Measurements from ENCODE around the gene SNX30. TPM values are rescaled to one million over a fixed set of nuclear protein-coding genes. Genes with fewer than 3 reads are reported as not detected.

Gene SNX30
- total RNA-seq, 1 donor from 2014 or later = 12.8 TPM

DNA sequence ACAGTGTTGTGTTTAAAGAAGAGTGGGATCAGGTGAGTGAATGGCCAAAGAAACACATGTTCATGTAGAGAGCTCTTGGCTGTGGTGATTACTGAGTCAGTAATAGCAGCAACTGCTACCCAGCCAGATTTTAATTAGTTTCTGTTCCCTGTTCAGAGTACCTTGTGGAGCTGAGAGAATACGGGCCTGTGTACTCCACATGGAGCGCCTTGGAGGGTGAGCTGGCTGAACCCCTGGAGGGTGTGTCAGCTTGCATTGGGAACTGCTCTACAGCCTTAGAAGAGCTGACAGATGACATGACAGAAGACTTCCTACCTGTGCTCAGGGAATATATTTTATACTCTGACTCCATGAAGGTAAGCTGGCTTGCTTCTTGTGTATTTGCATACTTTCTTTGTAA is 87.8 kb downstream of the SNX30 start:
- H3K36me3 Mint-ChIP-seq (ENCODE audit: low read depth, unreplicated experiment) = peaks cover 8% of the 10 kb centered on the region
- H3K4me3 Mint-ChIP-seq (ENCODE audit: unreplicated experiment) = peak overlapping the region; percentile 22
- H3K4me1 Mint-ChIP-seq (ENCODE audit: unreplicated experiment) = peaks cover 21% of the 10 kb centered on the region
- no peak overlapping the region for H3K27ac Mint-ChIP-seq (ENCODE audit: unreplicated experiment)
- no peak for DNase-seq (ENCODE audit: low spot score)
- no peaks in the 10 kb centered on the region for H3K9me3 Mint-ChIP-seq (ENCODE audit: unreplicated experiment)
- TF ChIP-seq, protein P1, sequence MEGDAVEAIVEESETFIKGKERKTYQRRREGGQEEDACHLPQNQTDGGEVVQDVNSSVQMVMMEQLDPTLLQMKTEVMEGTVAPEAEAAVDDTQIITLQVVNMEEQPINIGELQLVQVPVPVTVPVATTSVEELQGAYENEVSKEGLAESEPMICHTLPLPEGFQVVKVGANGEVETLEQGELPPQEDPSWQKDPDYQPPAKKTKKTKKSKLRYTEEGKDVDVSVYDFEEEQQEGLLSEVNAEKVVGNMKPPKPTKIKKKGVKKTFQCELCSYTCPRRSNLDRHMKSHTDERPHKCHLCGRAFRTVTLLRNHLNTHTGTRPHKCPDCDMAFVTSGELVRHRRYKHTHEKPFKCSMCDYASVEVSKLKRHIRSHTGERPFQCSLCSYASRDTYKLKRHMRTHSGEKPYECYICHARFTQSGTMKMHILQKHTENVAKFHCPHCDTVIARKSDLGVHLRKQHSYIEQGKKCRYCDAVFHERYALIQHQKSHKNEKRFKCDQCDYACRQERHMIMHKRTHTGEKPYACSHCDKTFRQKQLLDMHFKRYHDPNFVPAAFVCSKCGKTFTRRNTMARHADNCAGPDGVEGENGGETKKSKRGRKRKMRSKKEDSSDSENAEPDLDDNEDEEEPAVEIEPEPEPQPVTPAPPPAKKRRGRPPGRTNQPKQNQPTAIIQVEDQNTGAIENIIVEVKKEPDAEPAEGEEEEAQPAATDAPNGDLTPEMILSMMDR (IDR thresholded peaks at IDR 0.05; ENCODE audit: unreplicated experiment) = no peak
- peaks cover 1% of the 10 kb centered on the region for H3K27me3 Mint-ChIP-seq (ENCODE audit: unreplicated experiment)

DNA sequence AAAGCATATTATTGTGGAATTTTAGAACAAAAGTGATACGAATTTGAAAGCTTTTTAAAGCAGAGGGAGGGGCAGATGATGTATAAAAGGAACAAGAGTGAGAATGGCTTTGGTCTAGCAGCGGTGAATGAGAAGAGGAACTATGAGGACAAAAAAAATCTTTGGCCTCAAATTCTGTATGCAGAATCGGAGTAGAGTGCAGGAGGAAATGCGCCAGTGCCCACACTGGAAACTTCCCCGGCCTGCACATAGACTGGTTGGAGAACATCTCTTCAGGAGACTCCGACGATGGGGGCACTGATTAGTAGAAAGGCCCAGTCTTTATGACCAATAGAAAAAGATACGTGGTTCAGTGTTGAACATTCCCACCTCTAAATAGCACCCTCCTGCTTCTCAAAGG is 88.8 kb downstream of the SNX30 start:
- H3K9me3 Mint-ChIP-seq (ENCODE audit: unreplicated experiment) = no peaks in the 10 kb centered on the region
- H3K4me3 Mint-ChIP-seq (ENCODE audit: unreplicated experiment) = no peak overlapping the region
- H3K27me3 Mint-ChIP-seq (ENCODE audit: unreplicated experiment) = peaks cover 3% of the 10 kb centered on the region
- H3K27ac Mint-ChIP-seq (ENCODE audit: unreplicated experiment) = no peak overlapping the region
- peaks cover 8% of the 10 kb centered on the region for H3K36me3 Mint-ChIP-seq (ENCODE audit: low read depth, unreplicated experiment)
- TF ChIP-seq, protein P1 (IDR thresholded peaks at IDR 0.05; ENCODE audit: unreplicated experiment) = no peak
- DNase-seq (ENCODE audit: low spot score) = no peak
- H3K4me1 Mint-ChIP-seq (ENCODE audit: unreplicated experiment) = peaks cover 20% of the 10 kb centered on the region

DNA sequence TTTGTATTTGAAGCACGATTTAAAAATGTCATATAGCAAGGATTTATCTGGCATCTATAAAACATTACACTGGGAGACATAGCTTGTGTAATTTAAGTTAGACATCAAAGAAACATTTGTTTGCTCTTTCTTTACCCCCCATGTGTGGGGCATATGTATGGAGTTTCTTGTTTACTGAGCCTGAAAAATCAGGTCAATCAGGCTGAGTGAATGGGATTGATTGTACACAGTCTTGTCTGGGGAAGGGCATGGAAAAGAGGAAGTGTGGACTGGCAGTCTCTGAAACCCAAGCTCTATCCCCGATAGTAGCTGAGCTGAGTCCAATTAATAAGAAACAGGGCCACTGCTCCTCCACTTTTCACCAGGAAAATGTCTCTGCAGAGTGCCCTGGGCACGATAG is 90.7 kb downstream of the SNX30 start:
- Mint-ChIP-seq H3K27ac (ENCODE audit: unreplicated experiment) (no peak overlapping the region), H3K4me1 (ENCODE audit: unreplicated experiment) (peaks cover 13% of the 10 kb centered on the region), H3K36me3 (ENCODE audit: low read depth, unreplicated experiment) (peaks cover 8% of the 10 kb centered on the region), H3K9me3 (ENCODE audit: unreplicated experiment) (no peaks in the 10 kb centered on the region), H3K27me3 (ENCODE audit: unreplicated experiment) (peaks cover 3% of the 10 kb centered on the region), H3K4me3 (ENCODE audit: unreplicated experiment) (no peak overlapping the region)
- TF ChIP-seq, protein P1 (IDR thresholded peaks at IDR 0.05; ENCODE audit: unreplicated experiment) = no peak
- no peak for DNase-seq (ENCODE audit: low spot score)

DNA sequence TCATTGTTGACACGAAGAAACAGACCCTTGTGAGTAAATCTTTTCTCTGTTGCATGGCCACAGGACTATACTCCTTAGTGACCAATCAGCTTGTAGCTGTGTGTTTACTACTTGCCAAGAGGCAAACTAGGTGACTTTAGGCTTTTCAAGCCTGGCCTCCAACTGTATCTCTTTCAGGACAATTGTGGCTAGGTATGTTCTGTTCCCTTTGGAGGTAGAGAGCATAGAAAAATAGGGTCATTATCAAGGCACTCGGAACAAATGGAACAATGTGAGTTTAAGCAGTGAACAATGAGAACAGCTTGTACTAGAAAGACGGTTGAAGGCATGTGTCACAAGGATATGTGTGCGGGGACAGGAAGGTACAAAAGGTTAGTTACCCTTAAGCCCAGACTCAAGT is 92.0 kb downstream of the SNX30 start:
- Mint-ChIP-seq H3K36me3 (ENCODE audit: low read depth, unreplicated experiment) (peaks cover 8% of the 10 kb centered on the region), H3K4me1 (ENCODE audit: unreplicated experiment) (peaks cover 4% of the 10 kb centered on the region), H3K27ac (ENCODE audit: unreplicated experiment) (no peak overlapping the region), H3K4me3 (ENCODE audit: unreplicated experiment) (no peak overlapping the region), H3K9me3 (ENCODE audit: unreplicated experiment) (no peaks in the 10 kb centered on the region), H3K27me3 (ENCODE audit: unreplicated experiment) (peaks cover 3% of the 10 kb centered on the region)
- DNase-seq (ENCODE audit: low spot score) = no peak
- TF ChIP-seq, protein P1 (IDR thresholded peaks at IDR 0.05; ENCODE audit: unreplicated experiment) = no peak

DNA sequence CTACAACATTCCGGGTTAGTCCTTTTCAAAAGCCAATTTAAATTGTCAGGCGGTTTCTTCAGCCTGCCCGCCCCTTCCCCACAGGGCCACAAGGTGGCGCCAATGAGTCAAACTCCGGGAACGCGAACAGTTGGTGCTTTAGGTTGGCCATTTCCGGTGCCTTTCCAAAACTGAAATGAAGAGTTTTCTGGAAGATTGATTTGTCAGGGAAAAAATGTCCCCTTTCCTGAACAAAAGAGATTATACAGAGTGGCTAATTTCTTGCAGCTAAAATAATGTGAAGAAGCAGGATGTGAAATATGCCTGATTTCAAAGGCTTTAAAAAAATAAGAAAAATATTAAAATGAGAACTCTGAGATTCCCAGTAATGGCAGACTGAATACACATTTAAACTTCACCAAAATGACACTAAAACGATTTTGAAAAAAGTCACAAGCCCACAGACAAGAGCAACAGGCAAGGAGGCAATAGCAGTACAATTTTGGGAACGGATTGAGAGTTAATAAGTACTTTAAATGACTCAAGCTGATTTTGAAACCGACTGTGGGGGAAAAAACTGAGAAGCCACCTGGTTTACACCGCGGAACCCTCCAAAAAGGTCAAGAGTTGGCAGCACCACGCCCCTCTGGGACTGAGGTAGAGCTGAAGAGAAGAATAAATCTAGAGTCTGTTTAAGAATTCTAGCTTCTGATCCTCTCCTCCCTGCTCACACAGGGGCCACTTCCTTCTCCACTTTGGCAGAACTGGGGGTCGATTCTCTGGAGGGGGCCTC is 94.4 kb downstream of the SNX30 start:
- TF ChIP-seq, protein P1 (IDR thresholded peaks at IDR 0.05; ENCODE audit: unreplicated experiment) = peak; percentile 97
- peak overlapping the region; percentile 45 for H3K27ac Mint-ChIP-seq (ENCODE audit: unreplicated experiment)
- no peaks in the 10 kb centered on the region for H3K9me3 Mint-ChIP-seq (ENCODE audit: unreplicated experiment)
- peaks cover 3% of the 10 kb centered on the region for H3K27me3 Mint-ChIP-seq (ENCODE audit: unreplicated experiment)
- H3K4me3 Mint-ChIP-seq (ENCODE audit: unreplicated experiment) = no peak overlapping the region
- peaks cover 4% of the 10 kb centered on the region for H3K4me1 Mint-ChIP-seq (ENCODE audit: unreplicated experiment)
- no peaks in the 10 kb centered on the region for H3K36me3 Mint-ChIP-seq (ENCODE audit: low read depth, unreplicated experiment)
- peak; percentile 86 for DNase-seq (ENCODE audit: low spot score)
